Loucy (cell line): ENCODE measurements around the gene SPIN1.

ENCODE experiments used
- EZH2phosphoT487 ChIP-seq: fragments of 200-600 bp; IDR thresholded peaks from 2 replicates; pipeline ENCODE4 v1.6.1; 2018; ENCODE audit warnings: antibody characterized with exemption, mild to moderate bottlenecking, moderate library complexity, borderline replicate concordance
- TF ChIP-seq, protein P1 (sequence below): fragments of 200-600 bp; sonication (generic); conservative IDR thresholded peaks from 2 replicates; pipeline ENCODE4 v1.5.1; 2014; ENCODE audit warnings: mild to moderate bottlenecking, antibody characterized with exemption, low read length

DNA sequence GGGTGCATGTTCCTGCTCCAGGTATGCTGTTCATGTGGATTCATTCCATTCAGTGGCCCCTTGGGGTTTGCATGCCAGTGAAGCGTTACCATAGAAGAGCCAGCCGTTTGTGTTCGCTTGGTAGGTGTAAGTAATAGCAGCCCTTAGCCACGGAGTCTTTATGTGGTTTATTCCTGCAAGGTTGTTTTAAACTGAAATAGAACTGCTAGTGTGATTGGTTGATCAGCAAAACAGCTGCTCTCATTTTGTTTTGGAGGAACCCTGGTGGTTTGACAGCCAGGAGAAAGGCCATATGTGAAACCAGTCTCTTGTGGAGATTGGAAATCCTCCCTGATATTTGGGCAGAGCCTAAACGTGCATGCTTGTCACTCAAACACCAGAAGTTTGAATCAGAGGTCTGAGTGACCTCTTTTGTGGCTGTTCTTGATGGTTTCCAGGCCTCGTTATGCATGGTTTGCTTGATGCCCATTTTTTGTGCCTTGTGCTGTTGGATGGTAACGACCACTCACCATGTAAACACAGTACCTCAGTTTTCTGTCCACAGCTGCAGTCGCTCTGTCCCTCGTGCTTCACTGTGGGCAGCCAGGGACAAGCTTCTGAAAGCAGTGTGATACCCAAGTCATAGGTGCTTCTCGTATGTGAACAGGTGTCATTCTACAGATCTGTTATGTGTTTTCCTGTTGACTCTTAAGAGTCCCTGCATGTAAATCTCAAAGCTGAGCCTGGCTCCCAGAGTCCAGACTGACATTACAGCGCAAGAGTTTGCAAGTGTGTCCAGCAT lies 88.4 kb downstream of the SPIN1 start:
- TF ChIP-seq, protein P1, sequence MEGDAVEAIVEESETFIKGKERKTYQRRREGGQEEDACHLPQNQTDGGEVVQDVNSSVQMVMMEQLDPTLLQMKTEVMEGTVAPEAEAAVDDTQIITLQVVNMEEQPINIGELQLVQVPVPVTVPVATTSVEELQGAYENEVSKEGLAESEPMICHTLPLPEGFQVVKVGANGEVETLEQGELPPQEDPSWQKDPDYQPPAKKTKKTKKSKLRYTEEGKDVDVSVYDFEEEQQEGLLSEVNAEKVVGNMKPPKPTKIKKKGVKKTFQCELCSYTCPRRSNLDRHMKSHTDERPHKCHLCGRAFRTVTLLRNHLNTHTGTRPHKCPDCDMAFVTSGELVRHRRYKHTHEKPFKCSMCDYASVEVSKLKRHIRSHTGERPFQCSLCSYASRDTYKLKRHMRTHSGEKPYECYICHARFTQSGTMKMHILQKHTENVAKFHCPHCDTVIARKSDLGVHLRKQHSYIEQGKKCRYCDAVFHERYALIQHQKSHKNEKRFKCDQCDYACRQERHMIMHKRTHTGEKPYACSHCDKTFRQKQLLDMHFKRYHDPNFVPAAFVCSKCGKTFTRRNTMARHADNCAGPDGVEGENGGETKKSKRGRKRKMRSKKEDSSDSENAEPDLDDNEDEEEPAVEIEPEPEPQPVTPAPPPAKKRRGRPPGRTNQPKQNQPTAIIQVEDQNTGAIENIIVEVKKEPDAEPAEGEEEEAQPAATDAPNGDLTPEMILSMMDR, result no peak
- no peak for TF ChIP-seq EZH2phosphoT487
